PFSK-1 (cell line): ENCODE measurements around the gene PLEKHG3.

Experiments used
- FOXP2 ChIP-seq: optimal IDR thresholded peaks from 2 replicates; pipeline ENCODE3; 2011; ENCODE audit warnings: borderline replicate concordance, control low read depth, inconsistent platforms; ENCODE audit not compliant: insufficient read depth; ENCODE audit errors: extremely low read length, extremely low read depth
- POLR2AphosphoS5 ChIP-seq: IDR thresholded peaks from 2 replicates; pipeline ENCODE4 v1.6.1; 2012; ENCODE audit warnings: low read depth, mild to moderate bottlenecking, control low read depth, low read length, moderate library complexity
- REST ChIP-seq, 2 experiments: IDR thresholded peaks; 2 replicates each; pipeline versions ENCODE4 v1.6.1 to v1.8.0; 2011 to 2012; ENCODE audit warnings: low read depth in 2 of 2, low read length in 2 of 2, control low read depth in 1 of 2, inconsistent platforms in 1 of 2, mild to moderate bottlenecking in 1 of 2, moderate library complexity in 1 of 2; ENCODE audit not compliant: insufficient read depth in 1 of 2
- SIN3A ChIP-seq: IDR thresholded peaks from 2 replicates; pipeline ENCODE4 v1.6.1; 2012; ENCODE audit warnings: mild to moderate bottlenecking, low read length, moderate library complexity, borderline replicate concordance; ENCODE audit not compliant: insufficient read depth
- TAF1 ChIP-seq: IDR thresholded peaks from 2 replicates; pipeline ENCODE4 v1.6.1; 2012; ENCODE audit warnings: low read length, control low read depth, borderline replicate concordance; ENCODE audit not compliant: insufficient read depth

PLEKHG3 gene

GRCh38 chr14:64707661-64708060, 3.4 kb downstream of the PLEKHG3 start:
- TF ChIP-seq SIN3A: no peak
- TF ChIP-seq TAF1: no peak
- no peak for TF ChIP-seq REST (IDR thresholded peaks at IDR 0.05; ENCODE audit: insufficient read depth in 1 of 2, low read depth in 2 of 2, low read length in 2 of 2)
- no peak for TF ChIP-seq POLR2AphosphoS5
- TF ChIP-seq FOXP2: no peak

- TF ChIP-seq SIN3A (no peak), FOXP2 (no peak), POLR2AphosphoS5 (no peak), REST (IDR thresholded peaks at IDR 0.05; ENCODE audit: insufficient read depth in 1 of 2, low read depth in 2 of 2, low read length in 2 of 2) (no peak), TAF1 (no peak)
Measured at GRCh38 chr14:64708148-64709004, 4.2 kb downstream of the PLEKHG3 start.

GRCh38 chr14:64709126-64709525, 4.9 kb downstream of the PLEKHG3 start:
- no peak for TF ChIP-seq SIN3A
- no peak for TF ChIP-seq TAF1
- no peak for TF ChIP-seq FOXP2
- TF ChIP-seq REST (IDR thresholded peaks at IDR 0.05; ENCODE audit: insufficient read depth in 1 of 2, low read depth in 2 of 2, low read length in 2 of 2): no peak
- TF ChIP-seq POLR2AphosphoS5: no peak

- TF ChIP-seq FOXP2: no peak
- no peak for TF ChIP-seq SIN3A
- TF ChIP-seq TAF1: no peak
- no peak for TF ChIP-seq POLR2AphosphoS5
- TF ChIP-seq REST (IDR thresholded peaks at IDR 0.05; ENCODE audit: insufficient read depth in 1 of 2, low read depth in 2 of 2, low read length in 2 of 2): no peak
Measured at GRCh38 chr14:64711039-64711438, 6.8 kb downstream of the PLEKHG3 start.
